ENCODE measurements around the gene LCN1.
A peak's percentile ranks its signal among the peaks of the same experiment; 100 is the strongest.

LCN1 gene

DNA sequence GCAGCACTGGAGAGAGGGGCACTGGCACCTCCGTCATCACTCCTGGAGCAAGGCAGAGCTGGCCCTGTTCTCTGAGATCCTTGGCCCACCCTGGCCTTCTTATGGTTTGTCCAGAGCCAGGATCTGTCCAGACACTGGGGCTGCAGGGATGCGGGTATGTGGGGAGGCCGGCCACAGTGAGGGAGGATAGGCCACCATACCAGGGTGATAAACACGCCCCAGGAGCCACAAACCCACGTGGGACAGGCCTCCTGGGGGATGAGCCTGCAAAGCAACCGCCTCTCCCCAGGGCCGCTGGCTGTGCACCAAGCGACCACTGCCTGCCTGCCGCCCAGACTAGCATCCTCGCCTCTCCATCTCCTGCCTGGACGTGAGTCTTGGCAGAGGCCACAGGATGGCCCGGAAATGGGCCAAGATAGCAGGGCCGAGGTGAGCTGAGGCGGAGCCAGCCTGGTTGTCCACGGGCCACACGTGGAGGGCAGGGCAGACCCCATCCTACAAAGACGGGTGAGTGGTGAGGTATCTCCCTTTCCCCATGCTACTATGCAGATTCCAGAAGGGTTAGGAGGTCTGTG is 29.2 kb downstream of the LCN1 start:
- no peak for TF ChIP-seq POLR2A (IDR thresholded peaks at IDR 0.05; ENCODE audit: low read length)
- TF ChIP-seq GATA1 (IDR thresholded peaks at IDR 0.05; ENCODE audit: low read depth, low read length), result no peak
- no peak for DNase-seq

DNA sequence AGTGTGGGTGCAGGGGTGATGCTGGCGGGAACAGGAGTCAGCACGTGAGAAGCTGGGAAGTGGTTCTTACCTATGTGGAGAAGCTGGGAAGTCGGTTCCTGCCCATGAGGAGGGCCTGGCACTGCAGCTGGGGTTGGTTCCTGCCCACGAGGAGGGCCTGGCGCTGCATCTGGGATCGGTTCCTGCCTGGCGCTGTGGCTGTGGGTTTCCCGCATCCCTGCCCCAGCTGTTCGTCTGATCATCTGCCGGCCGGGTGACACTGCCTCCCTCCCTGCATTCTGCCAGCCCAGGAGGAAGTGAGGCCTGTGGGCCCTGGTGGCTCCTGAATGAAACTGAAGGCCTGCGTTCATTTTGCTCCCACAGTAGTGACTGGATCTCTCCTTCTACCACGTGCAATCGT is 29.8 kb downstream of the LCN1 start:
- no peak for DNase-seq

DNA sequence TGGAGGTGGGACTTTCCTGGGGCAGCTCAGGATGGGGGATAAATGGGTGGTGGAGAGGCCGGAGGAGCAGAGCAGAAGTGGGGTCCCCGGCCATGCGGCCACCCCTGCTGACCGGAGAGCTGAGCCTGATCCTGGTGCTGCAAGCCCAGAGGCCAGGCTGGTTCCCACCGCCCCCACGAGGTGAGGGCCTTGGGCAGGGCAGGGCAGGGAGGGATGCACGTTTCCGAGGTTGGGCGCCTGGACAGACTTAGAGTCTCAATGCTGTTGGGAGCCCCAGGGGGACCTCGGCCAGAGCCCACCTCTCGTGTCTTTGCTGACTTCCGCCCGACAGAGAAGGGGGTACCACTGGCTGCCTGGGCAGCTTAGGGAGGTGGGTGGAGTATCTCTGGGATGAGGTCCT is 30.2 kb downstream of the LCN1 start:
- TF ChIP-seq GATA1 (IDR thresholded peaks at IDR 0.05; ENCODE audit: low read depth, low read length) (no peak), POLR2A (IDR thresholded peaks at IDR 0.05; ENCODE audit: low read length) (no peak)
- no peak for DNase-seq

More for the DNA sequence above, 29.8 kb downstream of the LCN1 start:
- TF ChIP-seq POLR2A (IDR thresholded peaks at IDR 0.05; ENCODE audit: low read length), result no peak
- TF ChIP-seq GATA1 (IDR thresholded peaks at IDR 0.05; ENCODE audit: low read depth, low read length), result no peak

DNA sequence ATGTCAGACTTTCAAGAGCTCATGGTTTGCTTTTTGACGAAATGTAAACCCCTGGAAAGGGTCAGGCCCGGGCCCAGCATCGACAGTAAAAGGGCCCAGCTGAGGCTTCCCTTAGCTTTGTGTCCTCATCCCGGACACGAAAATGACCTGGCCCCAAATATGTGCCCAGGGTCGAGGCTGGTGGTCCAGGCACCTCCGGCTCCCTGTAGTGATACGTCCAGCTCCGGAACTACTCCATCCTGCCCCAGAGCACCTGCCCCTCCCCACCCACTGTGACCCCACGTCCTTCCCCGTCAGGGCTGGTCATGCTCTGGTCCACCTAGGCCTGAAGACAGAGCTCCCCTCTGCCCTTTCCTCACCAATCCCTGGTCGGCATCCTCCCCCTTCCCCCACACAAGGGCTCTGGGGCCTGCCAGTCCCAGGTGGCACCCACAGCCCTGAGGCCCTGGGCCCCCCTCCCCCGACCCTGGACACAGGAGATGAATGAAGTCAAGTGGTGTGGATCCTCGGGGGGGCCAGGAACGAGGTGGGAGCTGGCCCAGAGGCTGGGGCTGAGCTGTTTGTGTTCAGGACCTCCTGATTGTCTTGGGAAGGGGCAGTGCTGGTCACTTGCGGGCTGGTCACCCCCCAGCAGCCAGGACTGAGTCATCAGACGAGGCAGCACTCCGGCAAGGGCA is 30.9 kb downstream of the LCN1 start:
- no peak for TF ChIP-seq GATA1 (IDR thresholded peaks at IDR 0.05; ENCODE audit: low read depth, low read length)
- TF ChIP-seq POLR2A (IDR thresholded peaks at IDR 0.05; ENCODE audit: low read length), result no peak
- no peak for DNase-seq

DNA sequence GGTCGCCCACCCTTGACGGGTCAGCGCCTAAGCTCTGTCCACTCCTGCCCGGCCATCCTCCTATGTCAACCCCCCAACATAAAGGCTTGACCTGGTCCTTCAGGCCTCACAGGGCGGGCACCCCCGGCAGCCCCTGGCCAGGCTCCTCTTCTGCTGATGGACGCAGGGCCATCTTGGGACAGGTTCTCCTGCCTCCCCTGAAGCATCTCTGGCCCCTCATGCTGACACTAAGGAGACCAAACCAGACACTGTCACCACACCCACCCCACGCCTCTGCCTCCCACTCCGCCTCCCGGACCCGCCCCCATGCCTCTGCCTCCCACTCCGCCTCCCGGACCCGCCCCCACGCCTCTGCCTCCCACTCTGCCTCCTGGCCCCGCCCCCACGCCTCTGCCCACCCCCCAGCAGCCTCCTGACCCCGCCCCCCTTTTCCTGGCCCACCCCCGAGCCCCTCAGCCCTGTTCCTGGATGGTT is 31.5 kb downstream of the LCN1 start:
- TF ChIP-seq GATA1 (IDR thresholded peaks at IDR 0.05; ENCODE audit: low read depth, low read length), result no peak
- no peak for TF ChIP-seq POLR2A (IDR thresholded peaks at IDR 0.05; ENCODE audit: low read length)
- no peak for DNase-seq

DNA sequence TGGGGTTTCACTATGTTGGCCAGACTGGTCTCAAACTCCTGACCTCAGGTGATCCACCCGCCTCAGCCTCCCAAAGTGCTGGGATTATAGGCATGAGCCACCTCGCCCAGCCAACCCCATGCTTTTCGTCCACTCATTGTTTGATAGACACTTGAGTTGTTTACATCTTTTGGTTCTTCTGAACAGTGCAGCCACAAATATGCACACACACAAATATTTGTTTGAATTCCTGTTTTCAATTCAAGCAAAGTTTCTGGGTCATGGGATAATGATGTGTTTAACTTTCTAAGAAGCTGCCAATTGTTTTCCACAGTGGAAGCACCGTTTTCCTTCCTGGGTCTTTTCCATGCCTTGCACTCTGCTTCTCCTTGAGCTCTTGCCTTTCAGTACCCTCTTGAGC is 33.5 kb downstream of the LCN1 start:
- no peak for TF ChIP-seq GATA1 (IDR thresholded peaks at IDR 0.05; ENCODE audit: low read depth, low read length)
- TF ChIP-seq POLR2A (IDR thresholded peaks at IDR 0.05; ENCODE audit: low read length), result no peak
- no peak for DNase-seq

DNA sequence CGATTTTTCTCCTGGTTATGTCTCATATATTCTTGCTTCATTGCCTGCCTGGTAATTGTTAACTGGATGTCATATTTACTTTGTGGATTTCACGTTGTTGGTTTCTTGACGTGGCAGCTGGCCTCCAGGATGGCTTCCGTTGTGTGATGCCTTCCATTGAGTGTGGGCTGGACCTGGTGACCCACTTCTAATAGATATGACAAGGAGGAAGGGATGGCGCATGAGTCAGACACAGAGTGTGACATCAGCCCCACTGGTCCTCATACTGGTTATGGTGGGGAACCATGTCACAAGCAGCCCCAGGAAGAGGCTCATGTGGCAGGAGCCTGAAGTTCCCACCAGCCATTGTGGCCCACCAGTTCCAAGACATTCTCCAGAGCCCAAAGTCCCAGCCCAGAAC is 34.0 kb downstream of the LCN1 start:
- TF ChIP-seq GATA1 (IDR thresholded peaks at IDR 0.05; ENCODE audit: low read depth, low read length), result no peak
- TF ChIP-seq POLR2A (IDR thresholded peaks at IDR 0.05; ENCODE audit: low read length), result no peak
- no peak for DNase-seq

DNA sequence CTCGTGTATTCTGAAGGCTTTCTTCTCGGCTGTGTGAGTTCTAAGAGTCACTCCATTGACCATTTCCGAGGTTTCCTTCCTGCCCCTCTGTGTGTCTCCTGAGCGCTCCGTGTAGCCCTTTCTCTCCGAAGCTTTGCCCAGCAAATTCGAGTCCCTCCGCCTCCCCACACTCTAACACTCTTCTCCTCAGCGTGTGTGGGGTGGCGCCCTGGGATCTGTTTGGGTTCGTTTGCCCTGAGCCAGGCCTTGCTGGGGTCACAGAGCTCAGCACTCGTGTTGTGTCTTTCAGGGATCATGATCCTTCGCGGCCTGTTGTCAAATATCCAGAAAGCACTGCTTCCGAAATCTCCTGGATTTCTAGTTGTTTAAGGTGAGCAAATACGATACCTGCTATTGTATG is 34.7 kb downstream of the LCN1 start:
- no peak for DNase-seq
- TF ChIP-seq GATA1 (IDR thresholded peaks at IDR 0.05; ENCODE audit: low read depth, low read length) (no peak), POLR2A (IDR thresholded peaks at IDR 0.05; ENCODE audit: low read length) (no peak)

DNA sequence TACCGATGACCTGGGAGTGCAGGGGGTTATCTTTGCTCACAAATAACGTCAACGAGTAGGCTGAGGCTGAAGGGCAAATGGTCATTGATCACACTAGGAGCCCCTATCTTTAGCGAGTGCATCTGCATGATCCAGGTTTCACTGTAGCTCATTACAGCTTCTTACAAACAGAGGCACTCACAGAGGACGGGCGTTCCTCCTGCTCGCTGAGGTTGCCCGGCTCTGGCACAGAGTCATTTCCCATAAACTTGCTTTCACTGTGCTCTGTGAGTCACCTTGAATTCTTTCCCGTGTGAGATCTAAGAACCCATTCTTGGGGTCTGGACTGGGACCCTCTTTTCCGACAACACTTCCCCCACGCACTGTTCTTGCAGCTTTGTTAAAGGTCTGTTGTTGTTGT is 38.4 kb downstream of the LCN1 start:
- DNase-seq, result no peak
- TF ChIP-seq POLR2A (IDR thresholded peaks at IDR 0.05; ENCODE audit: low read length) (no peak), GATA1 (IDR thresholded peaks at IDR 0.05; ENCODE audit: low read depth, low read length) (no peak)

DNA sequence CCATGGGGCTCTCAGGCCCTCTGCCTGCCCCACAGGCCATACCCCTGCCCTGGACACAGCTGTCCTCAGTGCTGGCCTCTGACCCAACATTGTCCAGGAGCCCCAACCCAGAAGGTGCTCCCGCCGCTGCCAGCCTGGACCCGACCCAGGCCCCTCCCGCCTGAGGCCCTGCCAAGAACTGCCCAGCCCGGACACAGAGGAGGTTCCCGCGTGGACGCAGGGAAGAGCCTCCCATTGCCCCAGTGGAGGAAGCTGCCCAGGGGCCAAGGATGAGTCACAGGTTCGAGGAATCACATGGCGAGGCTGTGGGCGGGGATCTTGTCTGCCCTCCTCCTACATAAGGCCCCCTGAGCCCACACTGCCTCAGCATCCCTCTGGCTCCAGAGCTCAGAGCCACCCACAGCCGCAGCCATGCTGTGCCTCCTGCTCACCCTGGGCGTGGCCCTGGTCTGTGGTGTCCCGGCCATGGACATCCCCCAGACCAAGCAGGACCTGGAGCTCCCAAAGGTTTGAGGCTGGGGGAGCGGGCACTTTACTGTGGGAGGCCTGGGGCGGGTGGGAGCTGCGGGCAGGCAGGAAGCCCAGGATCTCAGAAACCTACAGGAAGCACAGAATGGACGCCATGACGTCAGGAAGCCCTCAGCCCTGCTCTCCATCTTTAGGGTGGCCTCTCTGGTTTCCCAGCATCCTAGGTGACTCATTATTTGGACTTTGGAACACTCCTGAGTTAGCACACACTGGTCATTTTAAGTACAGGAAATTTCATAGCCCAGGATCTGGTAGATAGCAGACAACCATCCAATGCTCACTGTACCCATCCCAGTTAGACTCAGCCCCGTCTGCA is 40.4 kb downstream of the LCN1 start, which contains the start of gene PAEP:
Gene PAEP (plus strand): TSS at position 366 of the 844 bp plus-strand sequence.
- TF ChIP-seq POLR2A (IDR thresholded peaks at IDR 0.05; ENCODE audit: low read length) (no peak), GATA1 (IDR thresholded peaks at IDR 0.05; ENCODE audit: low read depth, low read length) (no peak)
- DNase-seq, result no peak

DNA sequence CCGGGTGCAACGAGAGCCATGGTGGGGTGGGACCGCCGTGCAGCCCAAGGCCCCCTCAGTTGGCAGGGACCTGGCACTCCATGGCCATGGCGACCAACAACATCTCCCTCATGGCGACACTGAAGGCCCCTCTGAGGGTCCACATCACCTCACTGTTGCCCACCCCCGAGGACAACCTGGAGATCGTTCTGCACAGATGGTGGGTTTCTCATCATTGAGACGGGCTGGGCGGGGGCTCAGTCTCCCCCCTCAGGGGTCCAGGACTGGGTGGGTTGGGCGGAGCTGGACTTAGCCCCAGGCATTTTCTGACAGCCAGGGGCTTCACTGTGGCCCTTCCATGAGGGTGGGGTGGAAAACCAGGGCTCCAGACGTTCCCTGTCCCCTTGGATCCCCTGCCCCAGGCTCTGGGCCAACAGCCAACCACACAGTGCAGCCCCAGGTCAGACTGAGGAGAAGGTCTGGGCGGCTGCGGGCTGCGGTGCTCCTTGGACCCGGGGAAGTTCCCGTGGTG is 41.0 kb downstream of the LCN1 start:
- no peak for DNase-seq
- TF ChIP-seq GATA1 (IDR thresholded peaks at IDR 0.05; ENCODE audit: low read depth, low read length) (no peak), POLR2A (IDR thresholded peaks at IDR 0.05; ENCODE audit: low read length) (no peak)

DNA sequence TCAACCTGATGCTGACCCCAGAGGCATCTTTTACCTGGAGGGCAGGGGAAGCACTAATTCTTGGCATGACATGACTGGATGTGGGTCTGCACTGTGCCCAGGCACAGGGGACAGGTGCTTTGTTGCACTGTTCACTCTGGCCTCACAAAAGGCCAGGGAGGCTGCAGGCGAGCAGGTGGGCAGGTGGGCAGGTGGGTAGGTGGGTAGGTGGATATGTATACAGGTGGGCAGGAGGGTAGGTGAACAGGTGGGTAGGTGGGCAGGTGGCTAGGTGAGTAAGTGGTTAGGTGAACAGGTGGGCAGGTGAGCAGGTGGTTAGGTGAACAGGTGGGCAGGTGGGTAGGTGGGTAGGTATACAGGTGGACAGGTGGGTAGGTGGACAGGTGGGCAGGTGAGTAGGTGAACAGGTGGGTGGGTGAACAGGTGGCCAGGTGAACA is 41.8 kb downstream of the LCN1 start:
- peak; percentile 9 to 18 for DNase-seq
- TF ChIP-seq POLR2A (IDR thresholded peaks at IDR 0.05; ENCODE audit: low read length), result no peak

DNA sequence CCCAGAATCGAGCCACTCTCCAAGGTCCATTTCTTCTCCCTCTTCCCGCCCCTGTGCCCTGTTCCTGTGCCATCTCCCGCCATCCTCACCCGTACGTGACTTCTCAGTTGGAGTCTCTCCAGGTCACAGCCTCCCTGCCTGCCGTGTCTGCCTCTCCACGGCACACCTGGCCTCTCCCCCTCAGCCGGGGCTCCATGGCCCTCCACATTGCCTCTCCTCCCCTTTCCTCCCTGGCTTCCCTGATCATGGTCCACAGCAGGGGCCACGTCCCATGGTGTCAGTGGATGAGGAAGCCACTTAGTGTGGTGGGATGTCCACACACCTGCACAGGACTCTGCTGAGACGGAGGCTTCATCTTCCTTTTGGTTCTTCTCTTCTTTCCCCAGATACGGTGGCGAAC is 42.6 kb downstream of the LCN1 start:
- TF ChIP-seq POLR2A (IDR thresholded peaks at IDR 0.05; ENCODE audit: low read length) (no peak), GATA1 (IDR thresholded peaks at IDR 0.05; ENCODE audit: low read depth, low read length) (no peak)

DNA sequence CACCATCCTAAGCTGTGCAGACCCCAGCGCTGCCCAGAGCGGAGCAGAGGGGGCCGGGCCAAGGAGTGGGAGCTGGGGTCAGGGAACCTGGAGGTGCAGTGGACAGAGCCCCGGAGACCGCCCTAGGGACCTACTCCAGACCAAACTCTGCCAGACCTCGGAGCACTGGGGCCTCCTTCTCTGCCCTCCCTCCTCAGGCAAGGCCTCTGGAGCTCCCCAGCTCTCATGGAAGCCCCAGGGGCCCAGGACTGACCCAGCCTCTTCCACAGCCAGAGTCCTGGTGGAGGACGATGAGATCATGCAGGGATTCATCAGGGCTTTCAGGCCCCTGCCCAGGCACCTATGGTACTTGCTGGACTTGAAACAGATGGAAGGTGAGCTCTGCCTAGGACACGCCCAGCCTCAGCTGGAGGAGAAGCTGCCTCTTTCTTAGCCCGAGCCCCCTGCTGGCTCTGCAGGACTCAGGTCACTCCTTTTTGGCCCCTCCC is 43.9 kb downstream of the LCN1 start:
- TF ChIP-seq GATA1 (IDR thresholded peaks at IDR 0.05; ENCODE audit: low read depth, low read length), result no peak
- no peak for TF ChIP-seq POLR2A (IDR thresholded peaks at IDR 0.05; ENCODE audit: low read length)
- no peak for DNase-seq

More for the DNA sequence above, 42.6 kb downstream of the LCN1 start:
- no peak for DNase-seq

Data from erythroblast (primary cell).